ENCODE data around the gene FATE1. TPM values are rescaled to one million over a fixed set of nuclear protein-coding genes. Genes with fewer than 3 reads are reported as not detected.

Gene FATE1
- total RNA-seq, 1 donor from 2014 or later = 0.67 TPM

Other genes starting within 250 kb of the FATE1 start
- gene PASD1, start 152.4 kb upstream of the FATE1 start, total RNA-seq = not detected
- 1.1 TPM for gene PRRG3, start 20.6 kb upstream of the FATE1 start, total RNA-seq
- gene CNGA2, start 18.7 kb downstream of the FATE1 start, total RNA-seq = not detected
- not detected for gene MAGEA4, start 196.9 kb downstream of the FATE1 start, total RNA-seq